ENCODE data around the gene UPK3A.
A peak's percentile ranks its signal among the peaks of the same experiment; 100 is the strongest.
"Not testable (repeated sequence)": the region's sequence is repeated elsewhere in the genome, so short reads cannot be mapped to it uniquely, and the experiment has no call there.

Gene UPK3A

GRCh38 chr22:45257941-45258340, 26.8 kb upstream of the UPK3A start:
- not testable (repeated sequence) for DNase-seq

GRCh38 chr22:45259754-45260394, 24.9 kb upstream of the UPK3A start:
- DNase-seq: no peak

- not testable (repeated sequence) for DNase-seq
Measured at GRCh38 chr22:45260395-45260759, 24.4 kb upstream of the UPK3A start.

DNA sequence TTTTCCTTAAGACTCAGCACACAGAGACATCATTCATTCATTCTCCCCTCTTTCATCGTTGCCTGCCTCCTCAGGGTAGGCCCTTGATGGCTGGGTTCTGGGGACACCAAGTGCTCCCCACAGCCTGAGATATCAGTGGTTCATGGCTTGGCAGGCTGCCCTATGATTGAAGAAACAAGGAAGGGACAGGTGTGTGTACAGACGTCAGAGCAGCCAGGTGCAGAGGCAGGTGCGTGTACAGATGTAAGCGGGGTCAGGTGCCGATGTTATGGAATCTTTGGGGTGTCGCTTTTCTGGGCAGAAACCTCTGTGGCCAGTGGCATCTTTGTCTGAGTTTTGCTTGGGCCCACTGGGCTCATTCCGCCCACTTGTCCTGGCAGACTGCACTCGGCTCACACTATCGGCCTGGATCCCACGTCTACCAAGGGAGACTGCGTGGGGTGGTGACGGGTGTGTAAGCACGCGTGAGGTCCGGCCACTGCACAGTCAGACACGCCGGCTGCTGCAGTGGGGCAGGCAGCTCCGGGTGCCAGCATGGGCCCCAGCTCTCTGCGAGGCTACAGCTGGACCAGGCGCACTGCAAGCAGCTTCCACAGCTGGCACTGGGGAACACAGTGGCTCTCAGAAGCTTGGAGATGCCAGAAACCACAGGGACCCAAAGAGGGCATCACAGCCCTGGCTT, 23.2 kb upstream of the UPK3A start:
- DNase-seq: no peak

GRCh38 chr22:45262195-45262930, 22.4 kb upstream of the UPK3A start:
- no peak for DNase-seq

DNA sequence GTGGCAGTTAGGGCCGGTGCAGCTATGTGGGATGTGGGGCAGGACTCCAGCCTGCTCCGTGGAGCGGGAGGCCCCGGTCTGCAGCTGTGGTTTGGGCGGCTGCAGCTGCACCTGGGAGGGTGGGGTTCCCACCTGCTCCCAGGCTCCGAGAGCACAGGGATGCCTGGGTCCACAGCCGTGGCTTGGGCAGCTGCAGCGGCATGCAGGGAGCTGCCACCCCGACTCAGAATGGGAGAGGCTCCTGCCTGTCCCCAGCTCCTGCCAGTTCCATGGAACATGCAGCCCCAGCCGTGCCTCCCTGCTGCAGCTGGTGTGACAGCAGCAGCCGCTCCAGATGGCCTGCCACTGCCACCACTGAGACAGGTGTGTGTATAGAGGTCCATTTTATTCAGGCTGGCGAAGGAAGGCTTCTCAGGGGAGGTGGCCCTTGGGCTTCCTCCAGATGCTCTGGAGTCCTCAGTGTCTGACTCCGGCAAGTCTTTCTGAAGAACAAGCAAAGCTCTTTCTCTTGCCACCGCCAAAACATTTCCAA, 21.8 kb upstream of the UPK3A start:
- no peak for DNase-seq

DNA sequence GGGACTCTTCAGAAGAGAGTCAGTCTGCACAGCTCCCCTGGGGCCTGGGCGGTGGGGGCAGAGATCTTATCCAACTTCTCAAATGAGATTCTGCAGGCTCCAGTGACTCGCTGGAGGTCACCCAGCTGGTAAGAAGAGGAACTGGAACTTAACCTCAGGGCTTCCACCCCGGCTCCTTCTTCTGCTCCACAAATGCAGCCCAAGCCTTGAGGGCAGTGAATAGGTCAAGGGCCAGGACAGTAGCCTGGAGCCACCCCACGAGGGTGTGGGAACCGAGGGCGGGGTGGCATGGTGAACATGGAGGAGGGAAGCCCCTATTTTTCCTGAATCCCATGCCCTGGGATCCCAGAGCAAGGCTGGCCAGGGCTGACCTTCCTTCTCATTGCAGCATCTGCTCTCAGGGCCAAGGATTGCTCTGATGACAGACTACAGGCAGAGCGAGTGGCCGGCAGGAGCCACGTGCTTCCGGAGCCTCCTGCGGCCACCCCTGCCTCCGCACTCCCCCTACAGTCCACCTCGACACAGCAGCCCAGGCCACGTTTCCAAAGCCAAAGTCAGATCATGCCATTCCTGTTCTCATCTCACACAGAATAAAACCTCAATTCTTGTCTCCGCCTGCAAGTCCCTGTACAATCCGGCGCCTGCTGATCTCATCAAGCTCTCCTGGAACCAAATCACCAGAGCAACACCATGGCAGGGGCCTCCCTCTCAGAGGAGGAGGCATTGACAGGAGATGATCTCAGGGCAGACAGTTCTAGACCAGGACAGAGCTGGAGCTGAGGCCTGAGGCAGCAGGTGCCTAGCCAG, 21.1 kb upstream of the UPK3A start:
- DNase-seq: peak; percentile 59

DNA sequence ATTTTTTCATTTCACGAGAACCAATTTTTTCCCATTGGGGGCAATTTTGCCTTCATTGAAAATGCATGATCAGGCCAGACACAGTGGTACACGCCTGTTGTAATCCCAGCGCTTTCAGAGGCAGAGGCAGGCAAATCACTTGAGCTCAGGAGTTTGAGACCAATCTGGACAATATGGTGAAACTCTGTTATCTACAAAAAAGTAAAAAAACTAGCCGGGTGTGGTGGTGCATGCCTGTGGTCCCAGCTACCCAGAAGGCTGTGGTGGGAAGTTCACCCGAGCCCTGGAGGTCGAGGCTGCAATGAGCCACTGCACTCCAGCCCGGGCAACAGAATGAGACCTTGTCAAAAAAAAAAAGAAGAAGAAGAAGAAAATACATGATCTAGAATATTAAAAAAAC, 19.2 kb upstream of the UPK3A start:
- no peak for DNase-seq

GRCh38 chr22:45268167-45268957, 16.4 kb upstream of the UPK3A start:
- no peak for DNase-seq

DNA sequence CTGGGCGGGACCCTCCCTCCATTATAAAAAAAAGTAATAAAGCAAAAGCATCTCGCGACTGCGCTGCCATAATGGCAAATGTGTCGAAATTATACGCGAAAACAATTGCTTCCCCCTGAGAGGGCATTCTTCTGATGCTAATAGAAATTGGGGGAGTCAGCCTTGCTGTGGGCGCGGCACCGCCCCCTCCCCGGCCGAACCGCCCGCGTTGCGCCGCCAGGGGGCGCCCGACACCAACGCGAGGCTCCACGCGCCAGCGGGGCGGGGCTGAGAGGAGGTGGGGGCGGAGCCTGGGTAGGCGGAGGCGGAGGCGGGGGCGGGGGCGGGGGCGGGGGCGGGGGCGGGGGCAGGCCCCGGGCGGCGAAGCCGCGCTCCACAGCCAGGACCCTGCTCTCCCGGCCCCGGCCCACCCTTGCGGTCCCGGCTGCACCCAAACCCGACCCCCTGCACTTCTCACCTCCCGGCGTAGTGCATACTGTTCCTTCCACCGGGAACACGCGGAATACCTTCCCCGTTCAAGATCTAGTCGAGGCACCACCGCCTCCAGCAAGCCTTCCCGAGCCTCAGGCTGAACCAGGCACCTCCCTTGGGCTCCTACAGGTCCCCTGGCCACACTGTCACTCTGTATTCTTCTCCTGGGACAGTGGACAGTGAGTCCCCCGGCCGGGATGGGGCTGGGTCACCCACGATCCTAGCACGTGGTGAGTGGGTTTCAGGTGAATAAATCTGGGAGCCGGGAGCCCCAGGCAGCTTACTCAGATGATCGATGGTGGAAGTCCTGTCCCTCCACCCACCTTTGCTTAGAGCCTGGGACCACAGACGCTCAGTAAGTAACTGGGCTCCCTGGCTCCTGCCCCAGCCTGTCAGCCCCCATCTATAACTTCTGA, 15.5 kb upstream of the UPK3A start:
- DNase-seq: peak; percentile 73

DNA sequence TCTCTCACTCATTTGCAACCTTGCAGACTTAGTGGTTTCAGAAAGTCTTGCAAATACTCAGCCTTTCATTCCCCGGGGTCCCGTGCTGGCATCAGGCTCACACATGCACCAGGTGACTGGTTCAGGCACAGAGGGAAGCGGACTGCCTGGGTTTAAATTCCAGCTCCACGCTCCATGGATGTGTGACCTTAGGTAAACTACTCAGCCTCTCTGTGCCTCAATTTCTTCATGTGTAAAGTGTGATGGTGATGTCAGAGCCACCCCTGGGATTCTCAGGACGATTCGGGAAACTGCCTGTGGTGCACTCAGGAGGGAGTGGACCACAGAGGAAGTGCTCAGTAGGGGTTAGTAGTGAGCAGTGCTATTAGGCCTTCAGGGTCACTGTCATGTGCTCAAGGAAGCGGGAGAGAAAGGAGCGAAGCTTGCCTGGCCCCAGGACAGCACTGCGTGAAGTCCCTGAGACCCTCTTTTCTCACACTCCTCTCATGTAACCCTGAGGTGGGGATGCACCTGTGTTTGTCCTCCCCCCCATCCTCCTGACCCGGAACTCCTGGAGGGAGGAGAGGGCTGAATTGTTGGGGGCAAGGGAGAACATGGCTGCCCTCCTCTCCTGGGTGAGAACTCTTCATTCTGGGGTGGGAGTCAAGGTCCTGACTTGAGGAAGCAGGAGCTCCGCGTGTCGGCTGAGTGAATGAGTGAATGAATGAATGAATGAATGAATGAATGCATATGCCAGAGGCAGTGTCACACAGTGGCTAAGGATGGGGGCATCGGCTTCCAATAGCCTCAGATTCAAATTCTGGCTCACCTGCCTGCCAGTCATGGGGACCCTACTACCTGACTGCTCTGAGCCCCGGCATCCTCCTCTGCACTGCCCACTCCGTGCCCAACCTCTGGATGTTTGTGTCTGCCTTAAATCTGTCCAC, 14.4 kb upstream of the UPK3A start:
- DNase-seq: no peak

DNA sequence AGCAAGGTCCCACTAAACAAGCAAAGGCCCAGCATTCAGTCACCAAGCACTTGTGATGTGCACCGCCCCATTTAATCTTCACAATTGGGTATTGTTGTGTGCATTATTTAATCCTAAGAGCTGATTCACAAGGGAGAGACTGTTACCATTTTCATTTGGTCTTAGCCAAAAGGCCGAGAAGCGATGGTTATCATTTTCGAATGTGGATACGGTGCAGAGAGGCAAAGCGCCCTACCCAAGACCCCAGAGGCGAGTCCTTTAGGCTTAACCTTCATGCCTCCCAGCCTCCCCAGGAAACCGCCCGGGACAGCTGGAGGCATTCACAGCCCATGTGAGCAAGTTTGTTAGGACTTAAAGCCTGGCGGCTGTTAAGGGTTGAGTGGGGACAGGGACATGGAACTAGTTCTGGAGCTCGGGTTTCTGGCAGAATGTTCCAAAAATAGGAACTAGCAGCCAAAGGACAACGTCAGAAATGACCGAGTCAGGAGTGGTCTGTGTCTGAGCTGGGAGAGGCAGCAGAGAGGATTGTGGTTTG, 13.0 kb upstream of the UPK3A start:
- DNase-seq: no peak

DNA sequence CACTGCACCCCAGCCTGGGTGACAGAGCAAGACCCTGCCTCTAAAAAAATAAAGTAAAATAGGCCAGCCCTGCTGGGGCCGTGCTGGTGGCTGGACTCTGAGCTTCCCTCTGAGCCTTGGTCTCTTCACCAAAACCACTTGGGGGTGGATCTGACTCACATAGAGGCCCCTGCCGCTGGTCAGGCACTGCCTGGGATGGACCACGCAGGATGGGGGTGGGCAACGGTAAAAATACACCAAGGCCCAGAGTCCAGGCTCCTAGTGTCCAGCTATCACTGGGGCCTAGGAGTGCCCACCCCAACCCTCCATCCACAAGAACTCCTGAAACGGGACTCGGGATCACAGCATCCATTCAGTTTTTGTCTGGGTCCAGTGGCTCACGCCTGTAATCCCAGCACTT, 12.3 kb upstream of the UPK3A start:
- no peak for DNase-seq

GRCh38 chr22:45273452-45274075, 11.2 kb upstream of the UPK3A start:
- DNase-seq: no peak

GRCh38 chr22:45276507-45277105, 8.1 kb upstream of the UPK3A start:
- no peak for DNase-seq

DNA sequence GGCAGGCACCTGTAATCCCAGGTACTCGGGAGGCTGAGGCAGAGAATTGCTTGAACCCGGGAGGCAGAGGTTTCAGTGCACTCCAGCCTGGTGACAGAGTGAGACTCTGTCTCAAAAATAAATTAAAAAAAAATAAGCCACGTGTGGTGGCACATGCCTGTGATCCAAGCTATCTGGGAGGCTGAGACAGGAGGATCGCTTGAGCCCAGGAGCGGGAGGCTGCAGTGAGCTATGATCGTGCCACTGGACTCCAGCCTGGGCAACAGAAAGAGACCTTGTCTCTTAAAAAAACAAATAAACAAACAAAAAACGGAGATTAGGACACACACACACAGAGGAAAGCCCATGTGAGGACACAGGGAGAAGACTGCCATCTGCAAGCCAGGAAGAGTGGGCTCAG, 7.0 kb upstream of the UPK3A start:
- DNase-seq: not testable (repeated sequence)

DNA sequence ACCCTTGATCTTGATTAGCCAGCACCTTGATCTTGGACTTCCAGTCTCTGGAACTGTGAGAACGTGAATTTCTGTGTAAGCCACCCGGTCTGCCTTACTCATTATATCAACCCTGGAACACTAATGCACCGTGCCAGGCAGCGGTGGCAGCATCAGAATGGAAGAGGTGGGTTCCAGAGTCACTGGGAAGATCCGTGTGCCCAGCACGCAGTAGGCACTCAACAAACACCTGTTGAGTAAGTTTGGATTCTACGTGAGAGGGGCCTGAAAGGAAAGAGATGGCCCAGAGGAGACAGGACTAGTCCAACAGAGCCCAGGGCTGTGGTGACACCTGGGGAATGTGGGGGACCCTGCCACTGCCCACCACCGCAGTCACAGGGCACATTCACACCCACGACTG, 6.6 kb upstream of the UPK3A start:
- no peak for DNase-seq

- DNase-seq: no peak
Measured at GRCh38 chr22:45280587-45280980, 4.2 kb upstream of the UPK3A start.

DNA sequence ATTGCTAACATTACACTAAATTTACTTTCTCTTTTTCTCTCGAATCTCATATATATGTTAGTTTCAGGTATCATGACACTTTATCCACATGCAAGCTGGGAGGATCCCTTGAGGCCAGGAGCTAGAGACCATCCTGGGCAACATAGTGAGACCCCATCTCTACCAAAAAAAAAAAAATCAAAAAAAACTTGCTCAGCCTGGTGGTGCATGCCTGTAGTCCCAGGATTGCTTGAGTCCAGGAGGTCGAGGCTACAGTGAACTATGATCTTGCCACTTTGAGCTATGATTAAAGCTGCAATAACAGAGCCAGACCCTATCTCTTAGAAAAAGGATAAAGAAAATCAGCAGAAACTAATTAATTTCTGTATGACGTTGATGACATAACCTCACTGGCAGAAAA, 3.7 kb upstream of the UPK3A start:
- DNase-seq: no peak
